ENCODE results near the gene LARP1B. TPM values are rescaled to one million over a fixed set of nuclear protein-coding genes. Genes with fewer than 3 reads are reported as not detected.

LARP1B gene
- total and polyA plus RNA-seq, 2 donors (not counting 1 experiment from before 2014, with no cell fraction given) = 4.5 to 14.6 TPM

DNA sequence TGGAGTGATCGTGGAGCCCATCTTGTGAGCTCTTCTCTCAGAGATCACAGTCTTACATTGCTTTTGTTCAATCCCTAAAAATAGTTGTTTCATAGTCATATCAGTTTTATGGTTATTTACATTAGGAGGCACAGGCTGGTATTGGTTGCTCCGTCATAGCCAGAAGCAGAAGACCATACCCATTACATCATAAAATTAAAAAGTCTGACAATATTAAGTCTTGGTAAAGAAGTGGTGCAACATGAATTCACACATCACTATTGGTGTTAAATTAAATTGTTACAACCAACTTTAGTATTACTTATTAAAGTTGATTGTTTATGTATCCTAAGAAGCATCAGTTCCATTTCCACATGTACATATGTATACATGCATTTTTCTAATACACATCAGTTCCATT, 84.6 kb downstream of the LARP1B start:
- H2AFZ ChIP-seq (ENCODE audit: insufficient read depth, low read depth, low read length, poor library complexity, severe bottlenecking) = no peak overlapping the region
- no peak for ATAC-seq (ENCODE audit: low read depth)
- Mint-ChIP-seq H3K27me3 (no peaks in the 10 kb centered on the region), H3K4me3 (no peak overlapping the region), H3K9me3 (ENCODE audit: insufficient read depth) (peaks cover 11% of the 10 kb centered on the region), H3K27ac (no peak overlapping the region), H3K4me1 (no peaks in the 10 kb centered on the region)
- H3K79me2 ChIP-seq (ENCODE audit: control insufficient read depth, insufficient read depth, low read length) = no peaks in the 10 kb centered on the region
- no peak overlapping the region for H3K4me2 ChIP-seq (replicated peaks; ENCODE audit: low read depth, low read length, poor library complexity, severe bottlenecking)
- no peak overlapping the region for H3K9ac ChIP-seq (ENCODE audit: low read length)
- H3K27ac ChIP-seq (ENCODE audit: low read length in 2 of 2) = no peak overlapping the region
- no peaks in the 10 kb centered on the region for H3K27me3 ChIP-seq (replicated peaks in 1 of 4; ENCODE audit: control extremely low read depth in 1 of 4, control insufficient read depth in 3 of 4, insufficient read depth in 4 of 4, low read length in 3 of 4)
- DNase-seq = no peak
- no peaks in the 10 kb centered on the region for H3K36me3 ChIP-seq (replicated peaks in 1 of 2; ENCODE audit: control extremely low read depth in 1 of 2, control insufficient read depth in 1 of 2, extremely low read depth in 1 of 2, insufficient read depth in 2 of 2, low read length in 1 of 2)
- H3K4me1 ChIP-seq (ENCODE audit: control insufficient read depth in 2 of 2, insufficient read depth in 2 of 2, low read length in 2 of 2) = no peaks in the 10 kb centered on the region
- WGBS (ENCODE audit: insufficient coverage) = no CpG with 5 or more reads among the region's 2 CpGs
- TF ChIP-seq EZH2 (IDR thresholded peaks at IDR 0.05; ENCODE audit: borderline replicate concordance, insufficient read depth, low read depth, low read length, poor library complexity, severe bottlenecking) = no peak
- TF ChIP-seq, protein P1, sequence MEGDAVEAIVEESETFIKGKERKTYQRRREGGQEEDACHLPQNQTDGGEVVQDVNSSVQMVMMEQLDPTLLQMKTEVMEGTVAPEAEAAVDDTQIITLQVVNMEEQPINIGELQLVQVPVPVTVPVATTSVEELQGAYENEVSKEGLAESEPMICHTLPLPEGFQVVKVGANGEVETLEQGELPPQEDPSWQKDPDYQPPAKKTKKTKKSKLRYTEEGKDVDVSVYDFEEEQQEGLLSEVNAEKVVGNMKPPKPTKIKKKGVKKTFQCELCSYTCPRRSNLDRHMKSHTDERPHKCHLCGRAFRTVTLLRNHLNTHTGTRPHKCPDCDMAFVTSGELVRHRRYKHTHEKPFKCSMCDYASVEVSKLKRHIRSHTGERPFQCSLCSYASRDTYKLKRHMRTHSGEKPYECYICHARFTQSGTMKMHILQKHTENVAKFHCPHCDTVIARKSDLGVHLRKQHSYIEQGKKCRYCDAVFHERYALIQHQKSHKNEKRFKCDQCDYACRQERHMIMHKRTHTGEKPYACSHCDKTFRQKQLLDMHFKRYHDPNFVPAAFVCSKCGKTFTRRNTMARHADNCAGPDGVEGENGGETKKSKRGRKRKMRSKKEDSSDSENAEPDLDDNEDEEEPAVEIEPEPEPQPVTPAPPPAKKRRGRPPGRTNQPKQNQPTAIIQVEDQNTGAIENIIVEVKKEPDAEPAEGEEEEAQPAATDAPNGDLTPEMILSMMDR (IDR thresholded peaks at IDR 0.05) = no peak
- ChIA-PET POLR2A (no interaction called here), CTCF (interaction anchor here (0.6 kb wide), 1 partner anchor 13 kb away, joined by 3 read pairs; no protein-coding TSS in a partner anchor)
- H3K9me3 ChIP-seq (ENCODE audit: control extremely low read depth in 1 of 3, control insufficient read depth in 2 of 3, insufficient read depth in 1 of 3, low read length in 2 of 3) = peaks cover 0 to 10% (median 2%) of the 10 kb centered on the region in 3 donors
- H4K20me1 ChIP-seq (ENCODE audit: control insufficient read depth, insufficient read depth, low read length, poor library complexity, severe bottlenecking) = no peaks in the 10 kb centered on the region
- H3K4me3 ChIP-seq (ENCODE audit: control extremely low read depth in 1 of 5, extremely low read depth in 1 of 5, insufficient read depth in 1 of 5, low read depth in 2 of 5, low read length in 4 of 5) = no peak overlapping the region
- intact Hi-C loops (cut with micrococcal nuclease) = no loop called here

DNA sequence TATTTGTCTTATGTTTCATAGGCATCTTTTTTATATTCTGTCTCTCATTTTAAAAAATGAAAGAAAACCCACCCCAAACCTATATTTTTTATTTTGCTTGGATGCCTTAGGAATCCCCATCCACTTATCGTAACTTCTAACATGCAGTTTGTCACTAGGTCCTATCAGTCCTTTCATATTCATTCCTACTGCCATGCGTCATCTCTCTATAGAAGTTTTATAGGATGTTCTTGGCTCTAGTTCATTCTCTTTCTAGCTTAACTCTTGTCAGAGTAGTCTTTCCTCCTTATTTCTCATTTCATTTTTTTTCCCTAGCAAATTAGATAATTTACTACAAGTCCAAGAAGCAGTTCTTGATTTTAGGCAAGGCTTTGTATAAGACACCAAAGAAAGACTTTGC, 92.7 kb downstream of the LARP1B start:
- Mint-ChIP-seq H3K27ac (no peak overlapping the region), H3K4me3 (no peak overlapping the region), H3K27me3 (no peaks in the 10 kb centered on the region), H3K4me1 (no peaks in the 10 kb centered on the region), H3K9me3 (ENCODE audit: insufficient read depth) (no peaks in the 10 kb centered on the region)
- Histone ChIP-seq H3K4me1 (ENCODE audit: control insufficient read depth in 2 of 2, insufficient read depth in 2 of 2, low read length in 2 of 2) (no peaks in the 10 kb centered on the region), H3K27me3 (replicated peaks in 1 of 4; ENCODE audit: control extremely low read depth in 1 of 4, control insufficient read depth in 3 of 4, insufficient read depth in 4 of 4, low read length in 3 of 4) (no peaks in the 10 kb centered on the region), H3K27ac (ENCODE audit: low read length in 2 of 2) (no peak overlapping the region), H3K9ac (ENCODE audit: low read length) (no peak overlapping the region), H3K79me2 (ENCODE audit: control insufficient read depth, insufficient read depth, low read length) (no peaks in the 10 kb centered on the region), H3K4me3 (ENCODE audit: control extremely low read depth in 1 of 5, extremely low read depth in 1 of 5, insufficient read depth in 1 of 5, low read depth in 2 of 5, low read length in 4 of 5) (no peak overlapping the region), H2AFZ (ENCODE audit: insufficient read depth, low read depth, low read length, poor library complexity, severe bottlenecking) (no peak overlapping the region), H3K36me3 (replicated peaks in 1 of 2; ENCODE audit: control extremely low read depth in 1 of 2, control insufficient read depth in 1 of 2, extremely low read depth in 1 of 2, insufficient read depth in 2 of 2, low read length in 1 of 2) (no peaks in the 10 kb centered on the region), H3K4me2 (replicated peaks; ENCODE audit: low read depth, low read length, poor library complexity, severe bottlenecking) (no peak overlapping the region), H3K9me3 (ENCODE audit: control extremely low read depth in 1 of 3, control insufficient read depth in 2 of 3, insufficient read depth in 1 of 3, low read length in 2 of 3) (peaks cover 0 to 3% (median 0%) of the 10 kb centered on the region in 3 donors), H4K20me1 (ENCODE audit: control insufficient read depth, insufficient read depth, low read length, poor library complexity, severe bottlenecking) (no peaks in the 10 kb centered on the region)
- DNase-seq (no peak), ATAC-seq (ENCODE audit: low read depth) (no peak)
- ChIA-PET CTCF (no interaction called here), POLR2A (no interaction called here)
- intact Hi-C loops (cut with micrococcal nuclease) = no loop called here
- no CpG with 5 or more reads among the region's 2 CpGs for WGBS (ENCODE audit: insufficient coverage)
- TF ChIP-seq EZH2 (IDR thresholded peaks at IDR 0.05; ENCODE audit: borderline replicate concordance, insufficient read depth, low read depth, low read length, poor library complexity, severe bottlenecking) = no peak
- TF ChIP-seq, protein P1 (IDR thresholded peaks at IDR 0.05) = no peak

All from B cell (primary cell).